ENCODE measurements around the gene UBE2M.
"Not testable (repeated sequence)": the region's sequence is repeated elsewhere in the genome, so short reads cannot be mapped to it uniquely, and the experiment has no call there.

Gene UBE2M

DNA sequence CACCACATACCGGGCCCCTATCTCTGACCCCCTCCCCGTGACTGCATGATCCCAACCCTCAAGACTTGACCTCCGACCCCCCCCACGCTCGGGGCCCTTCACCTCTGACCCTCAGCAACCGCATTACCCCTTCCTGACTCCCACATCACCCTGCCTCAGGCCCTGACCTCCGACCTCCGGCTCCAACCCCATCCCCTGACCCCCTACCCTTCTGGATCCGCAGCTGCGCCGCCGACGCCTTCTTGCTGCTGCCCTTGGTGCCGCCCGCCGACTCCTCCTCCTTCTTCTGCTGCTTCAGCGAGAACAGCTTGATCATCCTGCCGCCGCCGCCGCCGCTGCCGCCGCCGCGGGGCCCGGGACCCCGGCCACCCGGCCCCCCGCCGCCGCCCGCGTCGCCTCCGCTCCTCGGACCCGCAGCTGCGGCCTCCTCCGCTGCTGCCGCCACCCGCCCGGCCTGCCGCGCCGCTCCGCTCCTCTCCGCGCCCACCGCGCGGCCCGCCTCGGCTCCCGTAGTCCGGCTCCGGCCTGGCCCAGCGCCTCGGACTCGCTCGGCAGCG is at the start of gene UBE2M:
UBE2M (minus strand) TSS at position 546 of the 557 bp plus-strand sequence; CDS start at position 316, 230 bp downstream.
- no peak for DNase-seq (ENCODE audit: low read depth in 2 of 3, low spot score in 1 of 3)

DNA sequence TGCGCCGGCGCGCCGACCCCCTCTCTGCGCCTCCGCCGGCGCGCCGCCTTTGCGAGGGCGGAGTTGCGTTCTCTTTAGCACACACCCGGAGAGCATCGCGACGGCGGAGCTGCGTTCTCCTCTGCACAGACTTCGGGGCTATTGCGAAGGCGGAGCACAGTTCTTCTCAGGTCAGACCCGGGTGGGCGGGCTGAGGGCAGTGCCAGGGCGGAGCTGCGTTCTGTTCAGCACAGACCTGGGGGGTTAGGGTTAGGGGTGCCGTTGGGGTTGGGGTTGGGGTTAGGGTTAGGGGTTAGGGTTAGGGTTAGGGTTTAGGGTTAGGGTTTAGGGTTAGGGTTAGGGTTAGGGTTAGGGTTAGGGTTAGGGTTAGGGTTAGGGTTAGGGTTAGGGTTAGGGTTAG is 48.8 kb upstream of the UBE2M start:
- DNase-seq (ENCODE audit: low read depth in 2 of 3, low spot score in 1 of 3) = not testable (repeated sequence)

DNA sequence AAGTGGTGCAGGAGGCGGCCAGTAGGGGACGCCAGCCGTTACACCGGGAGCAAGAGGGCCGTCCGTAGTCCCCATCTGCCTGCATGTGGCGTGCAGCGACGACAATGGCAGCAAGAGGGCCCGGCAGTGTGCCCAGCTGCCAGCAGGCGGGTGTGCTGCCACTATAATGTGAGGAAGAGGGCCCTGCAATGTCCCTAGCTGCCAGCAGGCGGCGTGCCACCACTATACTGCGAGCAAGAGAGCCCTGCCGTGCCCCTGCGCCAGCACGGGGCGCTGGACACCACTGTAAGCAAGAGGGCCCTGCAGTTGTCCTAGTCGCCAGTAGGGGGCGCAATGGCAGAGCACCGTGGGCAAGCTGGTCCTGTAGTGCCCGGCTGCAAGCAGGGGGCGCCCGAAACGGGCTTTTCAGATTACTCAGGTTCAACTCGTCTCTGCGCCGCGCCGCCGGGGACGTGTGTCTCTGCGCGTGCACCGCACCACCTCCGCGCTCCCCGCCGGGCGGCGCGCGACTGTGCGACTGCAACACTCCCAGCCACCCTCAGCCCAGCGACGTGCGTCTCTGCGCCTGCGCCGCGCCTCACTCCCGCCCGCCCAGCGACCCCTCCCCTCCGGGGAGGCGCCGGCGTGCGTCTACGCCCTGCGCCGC is 48.0 kb upstream of the UBE2M start:
- not testable (repeated sequence) for DNase-seq (ENCODE audit: low read depth in 2 of 3, low spot score in 1 of 3)

DNA sequence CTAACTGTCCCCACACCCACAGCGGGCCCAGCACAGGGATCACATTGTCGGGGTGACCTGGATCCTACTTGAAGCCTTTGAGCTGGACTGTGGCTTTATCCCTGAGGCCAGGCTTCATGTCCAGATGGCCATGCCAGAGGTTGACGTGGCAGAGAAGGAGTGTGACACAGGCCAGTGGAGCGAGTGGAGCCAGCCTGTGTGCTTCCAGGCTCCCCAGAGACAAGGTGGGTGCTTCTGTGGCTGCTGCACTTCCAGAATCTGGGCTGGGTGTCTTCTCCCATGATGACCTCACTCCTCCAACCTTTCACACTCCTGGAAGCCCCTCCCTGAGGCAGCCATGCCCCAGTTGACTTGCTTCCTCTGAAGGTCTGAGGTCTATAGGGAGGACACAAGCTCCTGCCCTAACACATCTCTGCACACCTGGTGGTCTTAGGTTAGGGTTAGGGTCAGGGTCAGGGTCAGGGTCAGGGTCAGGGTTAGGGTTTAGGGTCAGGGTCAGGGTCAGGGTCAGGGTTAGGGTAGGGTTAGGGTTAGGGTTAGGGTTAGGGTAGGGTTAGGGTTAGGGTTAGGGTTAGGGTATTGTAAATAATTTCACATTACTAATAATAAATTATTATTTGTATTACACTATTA is 27.8 kb upstream of the UBE2M start:
- no peak for DNase-seq (ENCODE audit: low read depth in 2 of 3, low spot score in 1 of 3)

DNA sequence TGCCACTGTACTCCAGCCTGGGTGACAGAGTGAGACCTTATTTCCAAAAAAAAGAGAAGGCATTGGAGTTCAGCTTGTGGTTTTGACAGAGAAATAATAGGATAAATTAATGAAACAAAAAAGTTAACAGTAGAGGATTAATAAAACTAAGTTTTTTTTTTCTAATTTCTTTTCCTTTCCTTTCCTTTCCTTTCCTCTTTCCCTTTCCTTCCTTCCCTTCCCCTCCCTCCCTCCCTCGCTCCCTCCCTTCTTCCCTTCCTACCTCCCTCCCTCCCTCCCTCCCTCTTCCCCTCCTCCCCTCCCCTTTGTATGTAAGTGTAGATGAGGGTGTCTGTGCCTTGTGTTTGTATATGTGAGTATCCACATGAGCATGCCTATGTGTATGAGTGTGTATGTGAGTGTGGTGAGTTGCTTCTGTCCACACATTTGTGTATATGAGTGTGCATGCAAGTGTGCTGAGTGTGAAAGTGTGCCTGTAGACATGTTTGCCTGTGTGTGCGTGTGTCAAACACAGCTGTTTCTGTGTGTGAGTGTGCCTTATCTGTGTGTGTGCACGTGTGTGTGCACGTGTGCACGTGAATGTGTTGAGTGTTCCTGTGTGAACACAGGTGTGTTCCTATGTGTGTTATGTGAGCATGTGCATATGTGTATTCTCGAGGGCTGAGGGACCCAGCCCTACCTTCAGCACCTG is 27.2 kb upstream of the UBE2M start:
- DNase-seq (ENCODE audit: low read depth in 2 of 3, low spot score in 1 of 3) = no peak

DNA sequence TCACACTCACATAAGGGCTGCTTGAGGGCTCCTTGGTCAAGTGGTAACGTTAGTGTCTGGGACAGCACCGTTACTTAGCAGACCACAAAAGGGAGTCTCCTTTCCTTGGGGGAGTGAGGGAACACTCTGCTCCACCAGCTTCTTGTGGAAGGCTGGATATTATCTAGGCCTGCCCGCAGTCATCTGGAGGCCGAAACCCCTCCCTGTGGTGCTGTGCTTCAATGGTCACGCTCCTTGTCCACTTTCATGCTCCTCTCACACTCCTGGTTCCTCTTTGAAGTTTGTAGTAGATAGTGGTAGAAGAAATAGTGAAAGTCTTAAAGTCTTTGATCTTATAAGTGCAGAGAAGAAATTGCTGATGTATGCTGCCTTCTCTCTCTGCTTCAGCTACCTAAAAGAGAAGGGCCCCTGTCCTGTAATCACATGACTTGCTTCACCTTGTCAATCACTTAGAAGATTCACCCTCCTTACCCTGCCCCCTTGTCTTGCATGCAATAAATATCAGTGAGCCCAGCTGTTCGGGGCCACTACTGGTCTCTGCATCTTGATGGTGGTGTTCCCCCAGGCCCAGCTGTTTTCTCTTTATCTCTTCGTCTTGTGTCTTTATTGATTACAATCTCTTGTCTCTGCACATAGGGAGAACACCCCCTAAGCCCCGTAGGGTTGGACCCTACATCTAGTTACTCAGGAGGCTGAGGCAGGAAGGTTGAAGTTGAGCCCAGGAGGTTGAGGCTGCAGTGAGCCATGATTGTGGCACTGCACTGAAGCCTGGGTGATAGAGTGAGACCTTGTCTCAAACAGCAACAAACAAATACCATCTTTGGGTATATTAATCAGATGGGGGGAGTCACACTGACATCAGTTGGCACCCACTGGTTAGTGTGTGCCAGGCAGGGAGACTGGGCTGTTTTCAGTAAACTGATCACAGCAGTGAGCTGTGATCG is 26.4 kb upstream of the UBE2M start:
- no peak for DNase-seq (ENCODE audit: low read depth in 2 of 3, low spot score in 1 of 3)

DNA sequence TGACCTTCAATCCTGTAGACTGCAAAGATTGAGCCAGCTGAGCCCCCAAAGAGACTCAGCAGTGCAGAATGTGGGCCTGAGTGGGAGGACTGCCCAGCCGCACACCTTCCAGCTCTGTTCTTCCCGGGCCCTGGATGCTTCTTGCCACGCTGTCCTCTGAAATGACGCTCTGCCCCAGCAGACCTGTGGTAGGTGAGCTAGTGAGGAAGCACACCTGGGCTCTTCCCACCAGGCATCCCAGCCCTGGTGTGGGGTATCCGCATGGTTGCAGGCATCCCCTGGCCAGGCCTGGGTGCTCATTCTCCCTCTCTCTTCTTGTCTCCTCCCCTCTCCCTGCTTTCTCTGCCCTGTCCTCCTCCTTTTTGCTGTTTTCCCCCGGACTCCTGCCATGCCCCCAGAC is 24.6 kb upstream of the UBE2M start:
- no peak for DNase-seq (ENCODE audit: low read depth in 2 of 3, low spot score in 1 of 3)

DNA sequence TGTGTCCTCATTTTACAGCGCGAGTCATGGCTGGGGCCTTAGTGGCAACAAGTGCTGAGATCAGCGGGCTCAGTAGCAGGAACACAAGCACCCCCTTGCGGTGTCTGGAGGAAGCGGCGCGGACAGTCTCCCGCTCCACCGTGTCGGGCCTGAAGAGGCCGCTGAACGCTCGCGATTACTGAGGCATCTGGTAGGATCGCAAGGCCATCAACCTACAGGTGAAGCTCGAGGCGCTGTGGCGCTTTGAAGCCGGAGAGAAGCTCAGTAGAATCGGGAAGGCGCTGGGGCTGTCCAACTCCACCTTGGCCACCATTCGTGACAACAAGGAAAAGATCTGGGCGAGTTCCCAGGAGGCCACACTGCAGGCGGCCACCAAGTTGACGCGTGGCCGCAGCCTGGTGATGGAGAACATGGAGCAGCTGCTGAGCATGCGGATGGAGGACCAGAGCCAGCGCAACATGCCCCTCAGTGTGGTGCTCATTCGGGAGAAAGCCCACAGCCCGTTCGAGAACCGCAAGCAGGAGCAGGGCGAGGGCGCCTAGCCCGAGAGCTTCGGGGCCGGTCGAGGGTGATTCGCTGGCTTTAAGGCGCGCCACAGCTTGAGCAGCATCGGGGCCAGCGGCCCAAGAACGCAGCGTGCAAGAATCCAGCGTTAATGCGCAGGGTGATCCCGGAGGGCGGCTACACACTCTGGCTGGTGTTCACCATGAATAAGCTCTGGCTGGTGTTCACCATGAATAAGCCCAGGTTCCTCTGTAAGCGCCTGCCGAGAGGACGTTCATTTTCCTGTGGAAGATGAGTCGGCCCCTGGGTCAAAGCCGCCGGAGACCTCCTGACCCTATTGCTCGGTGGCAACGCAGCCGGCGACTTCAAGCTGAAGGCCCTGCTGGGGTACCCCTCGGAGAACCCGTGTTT is 23.1 kb upstream of the UBE2M start:
- peak; percentile 85 to 96 (median 88) for DNase-seq (ENCODE audit: low read depth in 2 of 3, low spot score in 1 of 3)

DNA sequence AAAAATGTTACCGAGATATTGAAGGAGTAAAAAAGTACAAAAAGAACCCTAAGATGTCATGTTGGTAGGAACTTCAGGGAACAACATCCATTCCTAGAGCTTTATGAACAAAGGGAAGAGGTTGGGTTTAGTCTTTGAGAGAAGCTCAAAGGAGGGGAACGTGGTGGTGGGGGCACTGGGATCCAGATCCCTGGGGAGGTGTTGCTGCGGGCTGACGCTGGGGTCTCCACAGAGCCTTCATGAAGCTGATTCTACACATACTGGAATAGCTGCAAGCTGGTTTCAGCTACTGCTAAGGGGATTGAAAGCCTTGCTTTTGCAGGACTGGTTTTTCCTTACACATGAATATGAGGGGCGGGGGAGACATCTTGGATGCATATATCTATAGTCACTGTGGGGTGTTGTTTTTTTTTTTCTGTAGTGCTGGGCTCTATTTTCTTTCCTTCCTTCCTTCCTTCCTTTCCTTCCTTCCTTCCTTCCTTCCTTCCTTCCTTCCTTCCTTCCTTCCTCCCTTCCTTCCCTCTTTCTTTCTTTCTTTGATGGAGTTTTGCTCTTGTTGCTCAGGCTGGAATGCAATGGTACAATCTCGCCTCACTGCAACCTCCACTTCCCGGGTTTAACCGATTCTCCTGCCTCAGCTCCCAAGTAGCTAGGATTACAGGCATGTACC is 21.2 kb upstream of the UBE2M start:
- DNase-seq (ENCODE audit: low read depth in 2 of 3, low spot score in 1 of 3) = no peak

DNA sequence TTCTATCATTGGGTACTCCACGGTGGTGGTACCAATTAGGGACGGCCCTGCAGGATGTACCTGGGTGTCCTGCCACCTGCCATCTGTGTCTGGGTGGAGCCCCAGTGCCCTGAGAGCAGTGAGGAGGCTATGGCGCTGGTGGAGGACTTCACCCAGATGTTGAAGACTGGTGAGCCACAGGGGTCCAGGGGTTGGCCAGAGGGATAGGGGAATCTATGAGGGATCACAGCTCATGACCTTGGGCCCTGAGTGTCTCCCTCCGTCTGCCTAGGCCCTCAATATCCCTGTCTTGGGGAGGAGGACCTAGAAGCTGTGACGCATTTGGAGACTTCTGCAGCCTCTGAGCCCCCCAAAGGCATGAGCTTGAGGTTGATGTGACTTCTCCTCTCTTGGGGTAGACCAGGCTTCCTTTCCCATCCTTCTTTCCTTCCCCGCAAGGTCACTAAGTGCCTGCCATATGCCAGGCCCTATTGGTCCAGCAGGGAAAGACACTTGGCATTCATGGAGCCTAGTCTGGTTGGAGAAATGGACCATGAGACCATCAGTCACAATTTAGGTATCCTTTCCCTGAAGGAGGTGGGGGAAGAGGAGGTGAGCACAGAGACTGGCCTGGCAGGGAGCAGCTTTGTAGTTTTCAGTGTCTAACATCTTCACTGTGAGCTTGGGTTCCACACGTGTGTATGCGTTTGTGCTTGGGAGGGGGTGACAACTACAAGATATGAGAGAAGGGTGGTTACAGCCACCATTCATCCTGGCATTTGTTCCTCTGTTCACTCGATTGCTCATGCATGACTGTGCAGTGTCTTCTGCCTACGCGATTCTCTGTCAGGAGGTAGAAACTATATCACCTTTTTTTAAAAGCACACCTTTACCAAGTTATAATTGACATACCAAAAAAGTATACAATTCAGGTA is 19.9 kb upstream of the UBE2M start:
- no peak for DNase-seq (ENCODE audit: low read depth in 2 of 3, low spot score in 1 of 3)

DNA sequence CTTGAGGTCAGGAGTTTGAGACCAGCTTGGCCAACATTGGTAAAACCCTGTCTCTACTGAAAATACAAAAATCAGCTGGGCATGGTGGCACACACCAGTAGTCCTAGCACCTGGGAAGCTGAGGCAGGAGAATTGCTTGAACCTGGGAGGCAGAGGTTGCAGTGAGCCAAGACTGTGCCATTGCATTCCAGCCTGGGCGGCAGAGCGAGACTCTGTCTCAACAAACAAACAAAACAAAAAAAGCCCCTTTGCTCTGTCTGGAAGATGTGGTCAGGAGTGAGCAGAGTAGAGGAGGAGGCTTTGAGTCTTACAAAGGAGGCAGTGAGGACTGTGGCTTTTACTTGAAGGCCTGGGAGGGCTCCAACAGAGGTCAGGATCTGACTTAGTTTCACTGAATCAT is 19.2 kb upstream of the UBE2M start:
- DNase-seq (ENCODE audit: low read depth in 2 of 3, low spot score in 1 of 3) = not testable (repeated sequence)

DNA sequence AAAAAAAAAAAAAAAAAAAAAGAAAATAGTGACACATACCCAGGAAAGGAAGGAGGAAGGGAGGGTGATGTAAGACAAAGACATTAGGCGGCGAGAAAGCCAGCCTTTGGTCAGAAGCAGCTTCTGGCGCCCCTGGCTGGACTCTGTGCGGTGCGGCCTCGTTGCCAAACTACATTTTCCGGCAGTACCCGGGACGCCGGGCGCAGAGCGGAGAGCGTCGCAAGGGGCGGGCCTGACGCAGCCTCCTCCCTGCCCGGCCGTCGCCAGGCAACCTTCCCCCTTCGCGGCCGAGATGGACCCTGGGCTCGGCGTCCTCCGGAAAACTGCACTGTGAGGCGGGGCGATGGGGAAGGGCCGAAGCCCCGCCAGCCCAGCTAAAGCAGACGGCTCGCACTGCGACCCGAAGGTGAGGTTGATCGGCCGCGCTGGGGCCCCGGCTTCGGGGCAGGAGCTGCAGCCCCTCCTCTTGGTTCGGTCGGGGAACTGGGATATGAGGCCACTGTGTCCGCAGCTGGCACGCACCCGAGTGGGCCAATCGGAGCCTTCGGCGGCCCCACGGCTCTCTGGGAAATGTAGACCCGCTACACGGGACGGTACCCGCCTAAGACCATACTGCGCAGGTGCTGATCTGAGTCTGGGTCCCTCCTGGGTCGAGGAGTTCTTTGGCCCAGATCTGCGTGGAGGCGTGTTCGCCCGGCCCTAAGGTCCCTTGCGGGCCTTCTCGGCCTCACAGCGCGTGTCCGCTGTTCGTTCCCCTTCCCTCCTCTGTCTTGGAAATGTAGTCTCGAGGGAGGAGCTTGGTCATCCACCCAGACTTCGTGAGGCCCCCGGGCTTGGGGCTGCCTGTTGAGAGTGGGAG is 17.0 kb upstream of the UBE2M start:
- DNase-seq (ENCODE audit: low read depth in 2 of 3, low spot score in 1 of 3) = peak; percentile 62 to 81 (median 75)

DNA sequence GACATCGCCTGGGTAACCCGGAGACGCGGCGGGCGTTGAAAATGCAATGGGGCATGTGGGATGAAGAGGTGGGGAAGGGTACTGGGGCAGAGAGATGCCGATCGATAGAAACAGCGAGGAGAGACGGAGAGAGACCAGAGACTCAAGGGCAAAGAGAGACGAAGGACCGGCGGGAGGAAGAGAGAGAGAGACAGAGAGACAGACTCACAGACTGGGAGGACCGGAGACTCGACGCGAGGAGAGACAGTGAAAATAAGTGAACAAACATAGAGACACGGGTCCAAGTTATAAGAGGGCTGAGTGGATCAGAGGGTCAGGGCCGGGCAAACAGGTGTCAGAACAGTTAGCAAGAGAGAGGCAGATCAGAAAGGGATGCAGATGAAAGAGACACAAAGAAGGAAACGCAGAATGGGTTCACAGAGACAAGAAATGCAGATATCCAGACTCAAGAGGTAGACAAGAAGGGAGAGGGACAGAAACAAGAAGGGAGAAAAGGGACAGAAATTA is 15.3 kb upstream of the UBE2M start:
- no peak for DNase-seq (ENCODE audit: low read depth in 2 of 3, low spot score in 1 of 3)

DNA sequence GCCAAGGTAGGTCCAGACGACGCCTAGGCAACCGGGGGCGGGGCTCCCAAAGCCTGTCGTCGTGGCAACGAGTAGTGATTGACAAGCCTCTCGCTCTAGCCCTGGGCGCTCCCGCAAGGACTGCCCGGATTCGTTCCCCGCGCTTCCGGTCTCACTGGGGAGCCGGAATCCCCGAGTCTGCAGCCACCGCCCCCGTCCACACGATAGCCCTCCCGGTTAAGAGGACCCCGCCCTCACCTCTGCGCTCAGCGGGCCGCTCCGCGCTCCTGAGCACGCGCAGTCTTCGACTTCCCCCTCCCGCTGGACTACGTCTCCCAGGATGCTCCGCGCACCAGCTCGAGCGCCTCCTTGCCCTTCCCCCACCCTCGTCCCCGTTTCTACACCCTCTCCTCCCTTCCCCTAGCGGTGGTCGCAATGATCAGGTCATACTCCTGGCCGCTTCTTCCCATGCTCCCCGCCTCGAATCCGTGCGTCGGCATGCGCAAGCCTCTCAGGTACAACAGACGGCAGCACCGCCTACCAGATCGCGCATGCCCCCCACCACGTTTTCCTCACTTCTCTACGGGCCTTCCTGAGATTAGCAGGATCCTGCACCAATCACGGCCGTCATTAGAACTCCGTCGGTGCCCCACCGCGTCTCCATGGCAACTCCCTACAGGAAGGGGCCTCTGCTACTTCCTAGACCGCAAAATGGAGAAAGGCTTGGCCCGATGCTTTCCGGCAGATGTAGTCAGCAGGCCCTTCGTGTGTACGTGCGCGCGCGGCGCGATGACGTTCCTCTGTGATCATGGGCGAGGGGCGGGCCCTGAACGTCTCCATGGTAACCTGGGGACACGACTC is 14.6 kb upstream of the UBE2M start, which contains the start of gene MZF1:
MZF1 (minus strand) TSS at position 518 of the 840 bp plus-strand sequence. CDS start 1,946 bp downstream, outside the sequence.
- peak; percentile 99 for DNase-seq (ENCODE audit: low read depth in 2 of 3, low spot score in 1 of 3)

DNA sequence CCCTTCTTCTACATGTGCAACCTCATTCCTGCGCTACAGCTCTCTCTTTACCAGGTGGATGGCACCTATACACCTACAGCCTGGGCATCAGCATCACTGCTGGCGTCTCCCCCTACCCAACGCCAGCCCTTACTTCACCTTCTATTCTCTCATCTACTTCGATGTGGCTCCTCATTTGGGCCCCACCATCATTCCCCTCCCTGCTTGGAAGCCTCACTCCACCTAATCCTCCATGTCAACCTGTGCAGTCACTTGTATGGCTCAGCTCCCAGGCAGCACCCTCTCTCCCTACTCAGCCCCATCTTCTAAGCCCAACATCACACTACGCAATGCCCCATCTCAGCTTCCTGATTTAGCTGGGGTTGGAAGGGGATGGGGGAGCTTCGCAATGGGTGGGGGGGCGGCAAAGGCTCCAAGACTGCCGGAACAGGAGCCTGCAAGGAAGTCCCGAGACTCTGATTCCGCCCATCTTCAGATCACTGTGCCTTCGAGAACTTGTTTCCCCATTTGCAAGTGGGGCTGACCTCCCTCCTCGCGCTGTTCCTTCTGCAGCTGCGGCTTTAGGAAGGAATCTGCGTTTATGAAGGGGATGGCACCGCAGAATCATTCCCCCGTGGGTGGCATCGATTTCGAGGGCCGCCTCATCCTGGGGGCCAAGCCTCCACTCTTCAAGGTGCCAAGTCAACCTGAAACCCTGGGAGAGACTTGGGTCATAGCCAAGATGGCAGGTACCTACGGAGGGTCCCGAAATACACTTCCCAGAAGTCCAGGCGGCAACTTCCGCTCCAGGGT is 13.8 kb upstream of the UBE2M start:
- DNase-seq (ENCODE audit: low read depth in 2 of 3, low spot score in 1 of 3) = no peak
